ENCODE results near the gene CALML5. TPM values are rescaled to one million over a fixed set of nuclear protein-coding genes. Genes with fewer than 3 reads are reported as not detected.

CALML5 gene
- polyA plus RNA-seq, 1 of the 3 experiments (the other 2 are of a cell fraction): not detected

DNA sequence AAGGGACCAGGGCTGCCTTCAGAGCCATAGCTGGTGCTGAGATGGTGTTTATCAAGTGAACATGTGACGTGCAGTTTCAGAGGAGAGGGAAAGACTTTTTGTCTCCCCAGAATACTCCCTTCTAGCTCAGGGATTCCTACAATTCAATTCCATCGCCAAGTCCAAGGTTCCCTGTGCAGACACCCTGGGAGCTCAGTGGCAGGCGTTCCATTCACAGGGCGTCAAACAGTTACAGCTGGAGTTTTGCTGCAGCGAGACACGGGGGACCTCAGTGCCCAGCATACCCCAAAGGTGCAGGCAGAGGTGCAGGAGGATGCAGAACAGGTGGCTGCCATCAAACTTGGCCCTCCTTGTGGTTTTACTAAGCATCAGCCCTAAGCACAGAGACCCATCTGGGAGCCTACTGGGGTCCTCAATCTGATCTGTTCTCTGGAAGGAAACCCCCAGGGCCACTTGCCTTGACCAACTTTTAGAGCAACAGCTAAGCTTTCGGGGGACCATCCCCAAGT, 846 bp upstream of the CALML5 start:
- H3K27me3 ChIP-seq (ENCODE audit: insufficient read depth): peaks cover 8% of the 10 kb centered on the region
- no peak overlapping the region for H3K27ac ChIP-seq (ENCODE audit: low read depth in 2 of 2, low read length in 1 of 2)
- H4K20me1 ChIP-seq (ENCODE audit: insufficient read depth): no peaks in the 10 kb centered on the region
- no peaks in the 10 kb centered on the region for H3F3A ChIP-seq (replicated peaks; ENCODE audit: insufficient read depth)
- H3K9ac ChIP-seq: no peak overlapping the region
- no peaks in the 10 kb centered on the region for H3K9me3 ChIP-seq
- no peaks in the 10 kb centered on the region for H3K79me2 ChIP-seq (ENCODE audit: insufficient read depth)
- no peak overlapping the region for H3K4me3 ChIP-seq (ENCODE audit: low read depth in 2 of 2, low read length in 1 of 2)
- no peaks in the 10 kb centered on the region for H3K36me3 ChIP-seq (replicated peaks in 1 of 2; ENCODE audit: control insufficient read depth in 1 of 2, insufficient read depth in 2 of 2, low read length in 1 of 2)
- no peak overlapping the region for H2AFZ ChIP-seq (ENCODE audit: low read depth)
- TF ChIP-seq, protein P1, sequence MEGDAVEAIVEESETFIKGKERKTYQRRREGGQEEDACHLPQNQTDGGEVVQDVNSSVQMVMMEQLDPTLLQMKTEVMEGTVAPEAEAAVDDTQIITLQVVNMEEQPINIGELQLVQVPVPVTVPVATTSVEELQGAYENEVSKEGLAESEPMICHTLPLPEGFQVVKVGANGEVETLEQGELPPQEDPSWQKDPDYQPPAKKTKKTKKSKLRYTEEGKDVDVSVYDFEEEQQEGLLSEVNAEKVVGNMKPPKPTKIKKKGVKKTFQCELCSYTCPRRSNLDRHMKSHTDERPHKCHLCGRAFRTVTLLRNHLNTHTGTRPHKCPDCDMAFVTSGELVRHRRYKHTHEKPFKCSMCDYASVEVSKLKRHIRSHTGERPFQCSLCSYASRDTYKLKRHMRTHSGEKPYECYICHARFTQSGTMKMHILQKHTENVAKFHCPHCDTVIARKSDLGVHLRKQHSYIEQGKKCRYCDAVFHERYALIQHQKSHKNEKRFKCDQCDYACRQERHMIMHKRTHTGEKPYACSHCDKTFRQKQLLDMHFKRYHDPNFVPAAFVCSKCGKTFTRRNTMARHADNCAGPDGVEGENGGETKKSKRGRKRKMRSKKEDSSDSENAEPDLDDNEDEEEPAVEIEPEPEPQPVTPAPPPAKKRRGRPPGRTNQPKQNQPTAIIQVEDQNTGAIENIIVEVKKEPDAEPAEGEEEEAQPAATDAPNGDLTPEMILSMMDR (IDR thresholded peaks at IDR 0.05): no peak
- TF ChIP-seq RCOR1 (IDR thresholded peaks at IDR 0.05; ENCODE audit: low read length) (no peak), EP300 (IDR thresholded peaks at IDR 0.05; ENCODE audit: borderline replicate concordance in 1 of 2, low read depth in 1 of 2, low read length in 1 of 2) (no peak), SMC3 (IDR thresholded peaks at IDR 0.05; ENCODE audit: low read depth, low read length) (no peak), MXI1 (IDR thresholded peaks at IDR 0.05; ENCODE audit: low read depth, low read length) (no peak), SIN3A (IDR thresholded peaks at IDR 0.05; ENCODE audit: borderline replicate concordance, low read depth, low read length) (no peak), CHD2 (IDR thresholded peaks at IDR 0.05; ENCODE audit: low read length, partially characterized antibody) (no peak), MEF2A (IDR thresholded peaks at IDR 0.05; ENCODE audit: borderline replicate concordance, low read depth) (no peak), RFX5 (IDR thresholded peaks at IDR 0.05; ENCODE audit: low read length) (no peak), JUND (IDR thresholded peaks at IDR 0.05) (no peak), TEAD4 (IDR thresholded peaks at IDR 0.05; ENCODE audit: borderline replicate concordance, insufficient read depth) (no peak), FOXM1 (IDR thresholded peaks at IDR 0.05; ENCODE audit: low read depth) (no peak)
- TF ChIP-seq, protein P2, sequence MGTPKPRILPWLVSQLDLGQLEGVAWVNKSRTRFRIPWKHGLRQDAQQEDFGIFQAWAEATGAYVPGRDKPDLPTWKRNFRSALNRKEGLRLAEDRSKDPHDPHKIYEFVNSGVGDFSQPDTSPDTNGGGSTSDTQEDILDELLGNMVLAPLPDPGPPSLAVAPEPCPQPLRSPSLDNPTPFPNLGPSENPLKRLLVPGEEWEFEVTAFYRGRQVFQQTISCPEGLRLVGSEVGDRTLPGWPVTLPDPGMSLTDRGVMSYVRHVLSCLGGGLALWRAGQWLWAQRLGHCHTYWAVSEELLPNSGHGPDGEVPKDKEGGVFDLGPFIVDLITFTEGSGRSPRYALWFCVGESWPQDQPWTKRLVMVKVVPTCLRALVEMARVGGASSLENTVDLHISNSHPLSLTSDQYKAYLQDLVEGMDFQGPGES (IDR thresholded peaks at IDR 0.05; ENCODE audit: low read depth, low read length): no peak
- TF ChIP-seq, protein P3, sequence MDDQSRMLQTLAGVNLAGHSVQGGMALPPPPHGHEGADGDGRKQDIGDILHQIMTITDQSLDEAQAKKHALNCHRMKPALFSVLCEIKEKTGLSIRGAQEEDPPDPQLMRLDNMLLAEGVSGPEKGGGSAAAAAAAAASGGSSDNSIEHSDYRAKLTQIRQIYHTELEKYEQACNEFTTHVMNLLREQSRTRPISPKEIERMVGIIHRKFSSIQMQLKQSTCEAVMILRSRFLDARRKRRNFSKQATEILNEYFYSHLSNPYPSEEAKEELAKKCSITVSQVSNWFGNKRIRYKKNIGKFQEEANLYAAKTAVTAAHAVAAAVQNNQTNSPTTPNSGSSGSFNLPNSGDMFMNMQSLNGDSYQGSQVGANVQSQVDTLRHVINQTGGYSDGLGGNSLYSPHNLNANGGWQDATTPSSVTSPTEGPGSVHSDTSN (IDR thresholded peaks at IDR 0.05): no peak
- TF ChIP-seq, protein P4, sequence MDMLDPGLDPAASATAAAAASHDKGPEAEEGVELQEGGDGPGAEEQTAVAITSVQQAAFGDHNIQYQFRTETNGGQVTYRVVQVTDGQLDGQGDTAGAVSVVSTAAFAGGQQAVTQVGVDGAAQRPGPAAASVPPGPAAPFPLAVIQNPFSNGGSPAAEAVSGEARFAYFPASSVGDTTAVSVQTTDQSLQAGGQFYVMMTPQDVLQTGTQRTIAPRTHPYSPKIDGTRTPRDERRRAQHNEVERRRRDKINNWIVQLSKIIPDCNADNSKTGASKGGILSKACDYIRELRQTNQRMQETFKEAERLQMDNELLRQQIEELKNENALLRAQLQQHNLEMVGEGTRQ (IDR thresholded peaks at IDR 0.05; ENCODE audit: borderline replicate concordance, low read depth, low read length): no peak
- no peaks in the 10 kb centered on the region for H3K9me2 ChIP-seq
- ChIA-PET CTCF (interaction anchor here (0.6 to 1.3 kb wide), 2 partner anchors 13 to 58 kb away, joined by 3 read pairs; no protein-coding TSS in a partner anchor), POLR2A (no interaction called here)
- H3K4me1 ChIP-seq (ENCODE audit: control insufficient read depth in 1 of 2, insufficient read depth in 2 of 2, low read depth in 1 of 2, low read length in 1 of 2): no peaks in the 10 kb centered on the region
- WGBS (ENCODE audit: low lambda C conversion rate): 76% methylated on average over 4 of the region's 7 CpGs
- no peak for DNase-seq
- no peak overlapping the region for H3K4me2 ChIP-seq

All from SK-N-SH (cell line).